Hepatocyte (in vitro differentiated cells): Measurements from ENCODE around the gene S1PR3.

Source experiments
- EZH2 ChIP-seq: fragments of 200-600 bp; sonication (generic); IDR thresholded peaks from 2 replicates; pipeline ENCODE4 v1.6.1; 2016; ENCODE audit warnings: antibody characterized with exemption, mild to moderate bottlenecking, borderline replicate concordance
- EZH2phosphoT487 ChIP-seq: fragments of 200-600 bp; sonication (generic); IDR thresholded peaks from one replicate; pipeline ENCODE4 v1.6.1; 2018; ENCODE audit warnings: antibody characterized with exemption, mild to moderate bottlenecking, low read depth, moderate library complexity; ENCODE audit not compliant: unreplicated experiment, severe bottlenecking
- TF ChIP-seq, protein P1 (sequence below): fragments of 200-600 bp; sonication (generic); IDR thresholded peaks from 2 replicates; pipeline ENCODE4 v1.5.1; 2016; ENCODE audit warnings: antibody characterized with exemption, mild to moderate bottlenecking; ENCODE audit not compliant: poor library complexity

DNA sequence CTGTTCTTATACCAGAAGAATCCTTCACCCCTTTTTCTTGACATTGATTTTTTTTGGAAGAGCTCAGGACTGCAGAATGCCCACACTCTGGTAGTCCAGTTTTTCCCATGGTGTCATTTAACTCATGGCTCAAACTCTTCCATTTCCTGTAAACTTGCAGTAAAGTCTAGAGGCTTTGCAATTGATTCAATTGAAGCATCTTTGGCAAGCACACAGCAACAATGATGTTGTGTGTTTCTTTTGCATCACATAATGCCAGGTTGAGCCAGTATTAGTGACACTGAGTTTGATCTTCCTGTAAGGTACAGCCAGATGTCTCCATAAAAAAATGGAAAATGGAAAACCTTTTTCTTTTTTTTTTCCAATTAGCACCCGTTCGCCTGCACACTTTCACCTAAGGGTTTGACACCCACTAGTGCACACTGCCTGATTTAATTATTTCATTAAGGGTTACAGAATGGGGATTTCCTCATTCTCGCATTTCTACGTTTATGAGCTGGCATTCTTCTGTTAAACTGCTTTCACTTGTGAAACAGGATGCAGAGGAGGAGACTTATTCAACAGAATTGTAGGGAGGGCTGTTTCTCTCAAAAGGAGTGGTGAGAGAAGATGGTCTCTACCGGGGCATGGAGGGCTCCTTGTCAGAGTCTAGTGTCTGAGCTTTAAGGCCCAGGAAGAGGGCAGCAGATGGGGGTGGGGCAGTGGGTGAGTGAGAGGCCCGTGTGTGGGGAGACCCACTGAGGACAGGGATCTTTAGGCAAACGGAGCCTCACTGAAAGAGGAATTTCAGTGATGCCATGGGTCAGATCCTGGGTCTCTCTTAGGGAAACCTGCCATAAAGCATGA, 2.2 kb upstream of the S1PR3 start:
- TF ChIP-seq EZH2: no peak
- TF ChIP-seq, protein P1, sequence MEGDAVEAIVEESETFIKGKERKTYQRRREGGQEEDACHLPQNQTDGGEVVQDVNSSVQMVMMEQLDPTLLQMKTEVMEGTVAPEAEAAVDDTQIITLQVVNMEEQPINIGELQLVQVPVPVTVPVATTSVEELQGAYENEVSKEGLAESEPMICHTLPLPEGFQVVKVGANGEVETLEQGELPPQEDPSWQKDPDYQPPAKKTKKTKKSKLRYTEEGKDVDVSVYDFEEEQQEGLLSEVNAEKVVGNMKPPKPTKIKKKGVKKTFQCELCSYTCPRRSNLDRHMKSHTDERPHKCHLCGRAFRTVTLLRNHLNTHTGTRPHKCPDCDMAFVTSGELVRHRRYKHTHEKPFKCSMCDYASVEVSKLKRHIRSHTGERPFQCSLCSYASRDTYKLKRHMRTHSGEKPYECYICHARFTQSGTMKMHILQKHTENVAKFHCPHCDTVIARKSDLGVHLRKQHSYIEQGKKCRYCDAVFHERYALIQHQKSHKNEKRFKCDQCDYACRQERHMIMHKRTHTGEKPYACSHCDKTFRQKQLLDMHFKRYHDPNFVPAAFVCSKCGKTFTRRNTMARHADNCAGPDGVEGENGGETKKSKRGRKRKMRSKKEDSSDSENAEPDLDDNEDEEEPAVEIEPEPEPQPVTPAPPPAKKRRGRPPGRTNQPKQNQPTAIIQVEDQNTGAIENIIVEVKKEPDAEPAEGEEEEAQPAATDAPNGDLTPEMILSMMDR: no peak
- TF ChIP-seq EZH2phosphoT487: no peak
